C4-2B (cell line): ENCODE data around the gene CKAP2L.

ENCODE experiments used
- H3K27ac ChIP-seq: fragments of 450-650 bp; 2 replicates; pipeline ENCODE4 v1.5.1; 2017
- ZFX ChIP-seq: fragments of 450-650 bp; IDR thresholded peaks from 2 replicates; pipeline ENCODE4 v1.6.1; 2017
- TF ChIP-seq, protein P1 (sequence below): fragments of 450-650 bp; conservative IDR thresholded peaks from 2 replicates; pipeline ENCODE4 v1.5.1; 2017; ENCODE audit warnings: mild to moderate bottlenecking

CKAP2L gene

DNA sequence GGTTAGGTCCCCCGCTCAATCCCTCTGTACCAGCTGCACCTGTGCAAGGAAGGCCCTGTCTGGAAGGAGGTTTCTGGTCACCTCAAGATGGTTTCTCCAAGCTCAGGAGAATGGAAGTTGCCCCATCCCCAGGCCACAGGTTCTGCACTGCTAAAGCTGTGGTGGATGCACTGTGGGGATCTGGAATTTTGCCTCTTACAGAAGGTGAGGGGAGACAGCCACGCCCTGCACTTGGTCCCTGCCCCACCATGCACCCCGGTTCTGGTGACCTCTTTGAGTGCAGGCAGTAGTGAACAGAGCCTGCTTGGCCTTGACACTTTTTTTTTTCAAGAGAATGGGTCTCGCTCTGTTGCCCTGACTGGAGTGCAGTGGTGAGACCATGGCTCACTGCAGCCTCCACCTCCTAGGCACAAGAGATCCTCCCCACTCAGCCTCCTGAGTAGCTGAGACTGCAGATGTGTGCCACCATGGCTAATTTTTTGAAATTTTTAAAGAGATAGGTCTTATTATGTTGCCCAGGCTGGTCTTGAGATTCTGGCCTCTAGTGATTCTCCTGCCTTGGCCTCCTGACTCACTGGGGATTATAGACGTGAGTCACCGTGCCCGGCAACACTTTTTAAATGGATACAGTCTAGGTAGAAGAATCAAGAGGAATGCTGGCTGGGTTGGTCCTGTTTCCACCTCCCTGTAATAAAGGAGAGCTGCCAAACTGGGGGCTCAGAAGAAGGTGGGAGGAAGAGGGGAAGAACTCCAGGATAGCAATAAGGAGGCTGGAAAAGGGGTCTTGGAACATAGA lies 49.4 kb downstream of the CKAP2L start:
- TF ChIP-seq, protein P1, sequence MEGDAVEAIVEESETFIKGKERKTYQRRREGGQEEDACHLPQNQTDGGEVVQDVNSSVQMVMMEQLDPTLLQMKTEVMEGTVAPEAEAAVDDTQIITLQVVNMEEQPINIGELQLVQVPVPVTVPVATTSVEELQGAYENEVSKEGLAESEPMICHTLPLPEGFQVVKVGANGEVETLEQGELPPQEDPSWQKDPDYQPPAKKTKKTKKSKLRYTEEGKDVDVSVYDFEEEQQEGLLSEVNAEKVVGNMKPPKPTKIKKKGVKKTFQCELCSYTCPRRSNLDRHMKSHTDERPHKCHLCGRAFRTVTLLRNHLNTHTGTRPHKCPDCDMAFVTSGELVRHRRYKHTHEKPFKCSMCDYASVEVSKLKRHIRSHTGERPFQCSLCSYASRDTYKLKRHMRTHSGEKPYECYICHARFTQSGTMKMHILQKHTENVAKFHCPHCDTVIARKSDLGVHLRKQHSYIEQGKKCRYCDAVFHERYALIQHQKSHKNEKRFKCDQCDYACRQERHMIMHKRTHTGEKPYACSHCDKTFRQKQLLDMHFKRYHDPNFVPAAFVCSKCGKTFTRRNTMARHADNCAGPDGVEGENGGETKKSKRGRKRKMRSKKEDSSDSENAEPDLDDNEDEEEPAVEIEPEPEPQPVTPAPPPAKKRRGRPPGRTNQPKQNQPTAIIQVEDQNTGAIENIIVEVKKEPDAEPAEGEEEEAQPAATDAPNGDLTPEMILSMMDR: no peak
- no peak for TF ChIP-seq ZFX

DNA sequence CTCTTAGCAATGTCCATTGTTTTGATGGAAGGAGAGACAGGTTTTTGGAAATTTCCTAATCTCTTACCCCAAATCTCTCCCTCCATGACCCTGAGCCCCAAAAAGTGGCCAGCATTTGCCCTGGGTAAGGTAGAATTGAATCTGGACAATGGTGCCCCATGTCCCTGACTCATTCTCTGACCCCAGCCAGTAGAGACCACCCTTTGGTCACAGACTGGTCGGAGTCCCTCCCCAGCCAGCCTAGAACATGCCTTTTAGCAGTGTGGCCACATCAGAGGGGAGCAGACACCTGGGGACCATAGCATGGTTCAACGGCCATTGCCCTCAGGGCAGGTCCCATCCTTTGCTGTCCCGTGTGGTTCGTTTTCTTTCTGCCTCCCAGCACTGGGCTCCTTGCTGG lies 50.1 kb downstream of the CKAP2L start:
- no peak overlapping the region for H3K27ac ChIP-seq
- TF ChIP-seq ZFX: no peak
- TF ChIP-seq, protein P1: no peak

More for the DNA sequence above, 49.4 kb downstream of the CKAP2L start:
- H3K27ac ChIP-seq: no peak overlapping the region

DNA sequence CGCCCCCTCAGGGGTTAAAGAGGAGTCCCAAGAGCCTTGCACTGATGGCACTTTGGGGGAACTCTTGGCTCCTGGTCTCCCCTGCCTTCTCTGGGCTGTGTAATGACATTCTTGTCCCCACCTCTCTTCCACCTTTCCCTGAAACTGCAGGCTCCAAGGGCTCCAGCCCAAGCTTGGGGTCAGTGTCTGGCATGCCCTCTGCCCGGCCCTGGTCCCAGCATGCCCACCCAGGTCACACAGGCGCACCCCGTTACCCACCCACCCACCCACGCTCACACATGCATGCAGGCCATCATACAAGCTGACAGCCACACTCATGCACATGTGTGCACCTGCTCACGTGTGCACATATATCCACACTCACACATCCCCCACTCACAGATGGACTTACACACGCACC lies 50.5 kb downstream of the CKAP2L start:
- H3K27ac ChIP-seq: no peak overlapping the region
- no peak for TF ChIP-seq ZFX
- TF ChIP-seq, protein P1: no peak

DNA sequence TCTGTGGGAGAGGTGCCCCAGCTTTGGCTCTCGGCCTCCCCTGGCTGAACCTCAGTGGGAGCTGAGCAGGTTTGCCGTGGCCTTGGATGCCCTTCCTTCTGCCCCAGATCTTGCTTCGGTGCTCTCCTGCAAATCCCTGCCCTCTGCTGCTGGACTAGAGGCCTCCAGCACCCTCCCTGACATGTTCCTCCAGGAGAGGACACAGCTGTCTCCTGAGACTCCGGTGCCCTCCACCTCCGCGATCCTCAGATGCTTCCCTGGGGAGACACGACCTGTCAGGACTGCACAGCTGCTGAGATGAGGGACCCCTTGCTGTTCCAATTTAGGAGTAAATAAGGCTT lies 50.9 kb downstream of the CKAP2L start:
- no peak for TF ChIP-seq ZFX
- TF ChIP-seq, protein P1: no peak
- H3K27ac ChIP-seq: no peak overlapping the region

DNA sequence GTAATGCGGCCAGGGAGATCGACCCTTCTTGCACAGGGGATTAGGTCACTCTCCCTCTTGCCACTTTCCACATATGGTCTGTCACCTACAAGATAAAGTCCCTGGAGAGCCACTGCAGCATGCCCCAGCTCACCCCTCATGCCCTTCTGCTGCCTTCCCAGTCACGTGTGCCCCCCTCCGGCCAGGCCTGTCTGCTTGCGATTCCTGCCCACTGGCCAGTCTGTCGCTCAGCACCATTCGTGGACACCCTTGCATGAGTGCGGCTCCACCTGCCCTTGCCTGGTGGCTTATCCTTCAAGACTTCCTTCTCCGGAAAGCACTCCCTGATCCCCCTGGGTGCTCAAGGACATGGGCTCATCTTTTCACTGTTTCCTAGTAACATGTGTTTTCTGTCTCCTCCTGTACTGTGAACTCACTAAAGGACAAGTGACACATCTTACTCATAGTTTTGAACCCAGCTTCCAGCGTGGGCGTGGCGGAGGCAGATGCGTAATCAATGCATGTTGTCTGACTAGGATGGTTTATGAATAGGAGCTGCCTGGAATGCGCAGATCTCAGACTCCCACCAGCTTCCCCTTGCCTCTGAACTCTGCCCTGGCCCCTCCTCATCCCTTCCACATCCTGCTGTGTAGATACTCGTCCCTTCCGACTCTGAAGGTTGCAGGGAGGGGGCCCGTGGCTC lies 51.4 kb downstream of the CKAP2L start:
- TF ChIP-seq ZFX: no peak
- TF ChIP-seq, protein P1: no peak
- H3K27ac ChIP-seq: no peak overlapping the region

DNA sequence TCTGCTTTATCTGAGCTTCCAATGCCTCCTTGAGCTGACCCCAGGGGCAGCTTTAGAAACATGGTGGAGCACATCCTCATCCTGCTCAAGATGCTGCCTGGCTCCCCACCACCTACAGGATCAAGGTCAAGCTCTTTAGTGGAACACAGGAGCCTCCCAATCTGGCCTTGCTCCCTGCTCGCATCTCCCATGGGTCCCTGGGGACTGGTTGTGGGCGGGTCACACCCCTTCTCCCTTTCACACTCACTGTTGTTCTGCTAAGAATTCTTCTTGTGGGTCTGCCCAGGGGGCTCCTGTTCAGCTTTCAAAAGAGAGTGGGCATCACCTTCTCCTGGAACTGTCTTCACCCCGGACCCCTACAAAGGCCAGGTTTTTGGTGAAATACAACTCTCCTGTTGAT lies 51.9 kb downstream of the CKAP2L start:
- no peak for TF ChIP-seq ZFX
- TF ChIP-seq, protein P1: no peak
- no peak overlapping the region for H3K27ac ChIP-seq

DNA sequence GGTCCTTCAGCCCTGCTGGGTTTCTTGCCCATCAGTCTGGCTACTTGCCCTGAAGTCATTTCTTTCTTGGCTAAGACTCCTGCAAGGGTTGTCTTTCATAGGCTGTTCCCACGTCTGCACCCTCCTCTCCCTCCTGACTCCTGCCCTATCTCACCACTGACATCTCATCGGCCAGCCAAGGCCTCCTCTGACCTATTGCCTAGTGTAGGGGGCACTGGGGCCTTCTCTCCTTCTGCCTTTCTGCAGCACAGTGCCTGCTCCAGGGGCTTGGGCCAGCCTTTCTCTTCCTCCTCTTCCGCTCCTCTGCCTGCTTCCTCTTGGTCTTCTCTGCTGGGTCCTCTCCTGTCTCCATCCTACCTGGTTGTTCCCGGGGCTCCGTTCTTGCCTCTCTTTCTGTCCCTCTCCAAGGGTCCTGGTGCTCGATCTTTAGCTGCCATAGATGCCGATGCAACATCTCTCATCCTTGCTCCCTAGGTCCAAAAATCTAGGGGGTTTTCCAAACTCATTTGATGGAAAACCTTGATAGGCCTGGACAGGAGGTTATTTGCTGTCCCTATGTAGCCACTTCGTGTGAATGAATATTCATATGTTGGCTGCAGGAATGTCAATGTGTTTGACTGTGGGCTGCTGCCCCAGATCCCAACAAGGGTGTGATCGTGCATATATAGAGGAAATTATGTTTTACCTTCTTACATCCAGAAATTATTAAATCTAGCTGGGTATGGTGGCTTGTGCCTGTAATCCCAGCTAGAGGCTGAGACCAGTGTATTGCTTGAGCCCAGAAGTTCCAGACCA lies 53.3 kb downstream of the CKAP2L start:
- no peak for TF ChIP-seq ZFX
- TF ChIP-seq, protein P1: no peak
- no peak overlapping the region for H3K27ac ChIP-seq
